Subcutaneous adipose tissue (tissue), 4 donors: Measurements from ENCODE around the gene ASAP2. TPM values are rescaled to one million over a fixed set of nuclear protein-coding genes. Genes with fewer than 3 reads are reported as not detected.

ENCODE experiments used
- total RNA-seq, 4 donors: library from RNA; depleted of rRNA; stranded (reverse); fragments of >200 nt; gene quantifications; one replicate each; pipeline ENCODE4 v1.1.0, GENCODE V29; 2016
- TF ChIP-seq, protein P1 (sequence below): fragments of 450-650 bp; IDR thresholded peaks from one replicate; pipeline ENCODE4 v1.5.1; 2016; ENCODE audit warnings: low read depth, mild to moderate bottlenecking, control low read depth, antibody characterized with exemption, moderate library complexity

ASAP2 gene
- total RNA-seq, 4 donors from 2014 or later: 25.2 to 44.3 (median 33.8) TPM

DNA sequence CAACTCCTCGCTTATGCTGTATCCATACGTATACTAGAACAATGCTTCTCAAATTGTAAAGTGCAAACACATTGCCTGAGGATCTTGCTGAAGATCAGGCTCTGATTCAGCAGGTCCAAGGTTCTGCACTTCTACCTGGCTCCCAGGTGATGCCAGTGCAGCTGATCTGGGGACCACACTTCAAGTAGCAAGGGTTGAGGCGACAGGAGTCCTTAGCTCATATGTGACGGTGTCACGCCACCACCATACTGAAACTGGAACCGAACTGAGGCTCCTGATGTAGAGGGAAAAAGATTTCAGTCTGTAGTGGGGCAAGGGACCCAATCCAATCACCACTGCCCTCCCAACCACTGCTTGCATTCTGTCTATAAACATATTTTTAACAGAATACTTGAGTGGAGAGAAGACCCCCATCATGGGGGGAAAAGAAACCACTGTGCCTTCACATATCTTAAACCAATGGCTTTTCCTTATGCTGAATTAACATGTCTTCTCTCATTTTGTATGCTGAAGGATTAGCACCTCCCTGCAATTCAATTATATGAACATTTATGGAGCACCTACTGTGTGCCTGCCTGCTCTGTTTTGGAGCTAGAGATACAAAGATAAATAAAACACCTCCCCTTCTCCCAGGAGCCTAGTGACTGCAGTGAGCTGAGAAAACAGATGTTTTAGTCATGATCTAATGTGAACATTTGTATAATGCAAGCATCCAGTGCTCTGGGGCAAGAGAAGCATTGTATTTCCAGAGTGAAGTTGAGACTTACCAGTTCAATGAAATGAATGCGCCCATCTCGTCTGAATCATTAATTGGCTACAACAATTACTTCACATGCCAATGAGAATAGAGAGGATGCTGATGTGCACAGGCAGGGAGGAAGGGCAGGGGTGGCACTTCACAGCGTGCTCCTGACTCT, 6.6 kb upstream of the ASAP2 start:
- TF ChIP-seq, protein P1, sequence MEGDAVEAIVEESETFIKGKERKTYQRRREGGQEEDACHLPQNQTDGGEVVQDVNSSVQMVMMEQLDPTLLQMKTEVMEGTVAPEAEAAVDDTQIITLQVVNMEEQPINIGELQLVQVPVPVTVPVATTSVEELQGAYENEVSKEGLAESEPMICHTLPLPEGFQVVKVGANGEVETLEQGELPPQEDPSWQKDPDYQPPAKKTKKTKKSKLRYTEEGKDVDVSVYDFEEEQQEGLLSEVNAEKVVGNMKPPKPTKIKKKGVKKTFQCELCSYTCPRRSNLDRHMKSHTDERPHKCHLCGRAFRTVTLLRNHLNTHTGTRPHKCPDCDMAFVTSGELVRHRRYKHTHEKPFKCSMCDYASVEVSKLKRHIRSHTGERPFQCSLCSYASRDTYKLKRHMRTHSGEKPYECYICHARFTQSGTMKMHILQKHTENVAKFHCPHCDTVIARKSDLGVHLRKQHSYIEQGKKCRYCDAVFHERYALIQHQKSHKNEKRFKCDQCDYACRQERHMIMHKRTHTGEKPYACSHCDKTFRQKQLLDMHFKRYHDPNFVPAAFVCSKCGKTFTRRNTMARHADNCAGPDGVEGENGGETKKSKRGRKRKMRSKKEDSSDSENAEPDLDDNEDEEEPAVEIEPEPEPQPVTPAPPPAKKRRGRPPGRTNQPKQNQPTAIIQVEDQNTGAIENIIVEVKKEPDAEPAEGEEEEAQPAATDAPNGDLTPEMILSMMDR: no peak

DNA sequence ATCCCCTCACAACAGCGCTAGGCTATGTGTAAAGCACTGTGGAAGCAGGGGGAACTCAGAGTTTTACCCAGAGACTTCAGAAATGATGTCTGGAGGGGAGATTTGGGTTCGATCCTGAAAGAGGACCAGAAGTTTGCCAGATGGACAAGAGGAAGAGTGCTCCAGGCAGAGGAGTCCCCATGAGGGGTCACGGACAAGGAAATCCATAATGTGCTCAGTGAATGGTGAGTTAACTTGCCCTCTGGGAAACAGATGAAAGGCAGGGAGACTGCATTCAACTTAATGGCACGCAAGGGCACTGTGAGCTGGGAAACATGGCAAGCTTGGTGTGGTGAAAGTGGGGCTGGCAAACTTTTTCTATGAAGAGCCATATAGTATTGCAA, 6.0 kb upstream of the ASAP2 start:
- TF ChIP-seq, protein P1: no peak

DNA sequence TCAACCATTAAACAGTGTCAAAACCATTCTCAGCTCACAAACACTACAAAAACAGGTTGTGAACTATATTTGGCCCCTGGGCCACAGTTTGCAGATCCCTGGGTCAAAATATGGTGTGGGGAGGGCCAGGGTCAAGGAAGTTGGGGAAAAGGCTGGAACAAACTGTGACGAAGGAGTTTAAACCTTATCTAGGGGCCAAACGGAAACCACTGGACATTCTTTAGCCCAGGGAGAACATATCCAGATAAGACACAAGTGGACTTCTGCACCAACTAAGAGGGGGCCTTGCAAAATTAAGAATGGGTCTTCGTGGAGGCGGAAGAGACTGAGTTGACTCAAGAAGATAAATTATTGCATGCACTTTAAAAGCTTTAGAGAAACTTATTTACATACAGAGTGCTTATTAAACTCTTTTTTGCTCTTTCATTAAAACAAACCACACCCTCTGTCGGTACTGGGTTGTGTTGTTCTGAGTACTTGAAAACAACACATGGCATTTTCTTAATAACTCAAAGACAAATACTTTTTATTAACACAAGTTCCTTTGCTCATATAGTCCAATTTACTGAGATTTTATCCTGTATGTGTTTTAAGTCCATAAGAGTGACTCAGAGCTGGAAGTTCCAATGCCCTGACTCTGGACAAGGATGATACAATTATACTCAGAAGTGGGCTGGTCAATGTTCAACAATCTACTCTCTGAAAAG, 5.3 kb upstream of the ASAP2 start:
- TF ChIP-seq, protein P1: no peak

DNA sequence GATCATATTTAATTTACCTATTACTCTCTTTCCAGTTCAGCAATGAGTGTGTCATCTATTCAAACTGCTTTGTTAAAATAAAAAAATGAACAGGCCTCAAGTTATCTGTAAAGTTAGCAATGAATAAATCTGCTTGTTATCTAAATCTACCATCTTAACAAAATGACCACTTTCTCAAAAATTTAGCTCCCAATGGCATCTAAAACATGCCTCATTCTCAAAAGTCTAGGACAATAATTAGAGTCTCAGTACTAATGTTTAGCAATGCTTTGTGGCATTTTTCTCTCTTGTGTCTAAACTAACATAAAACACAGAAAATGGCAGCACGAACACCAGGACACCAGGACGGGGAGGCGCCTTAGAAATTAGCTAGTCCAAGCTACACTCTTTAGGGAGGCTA, 3.6 kb upstream of the ASAP2 start:
- TF ChIP-seq, protein P1: no peak

DNA sequence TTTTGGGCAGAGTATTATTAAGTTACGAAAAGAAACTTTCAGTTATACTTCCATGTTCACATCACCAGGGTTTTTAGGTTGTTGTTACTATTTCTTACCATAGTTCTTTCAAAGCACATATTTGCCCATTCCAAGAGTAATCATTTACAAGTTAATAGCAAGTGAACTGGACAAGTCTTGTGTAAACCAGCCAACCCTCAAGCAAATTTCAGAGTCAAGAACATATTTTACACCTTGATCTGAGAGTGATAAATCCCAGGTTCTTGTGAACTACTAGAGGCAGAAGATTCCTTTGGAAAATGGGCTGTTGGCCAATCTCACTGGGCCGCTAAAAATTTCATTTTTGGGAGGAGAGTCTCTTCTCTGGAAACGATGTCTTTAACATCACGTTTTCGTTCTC, 2.7 kb upstream of the ASAP2 start:
- TF ChIP-seq, protein P1: no peak

DNA sequence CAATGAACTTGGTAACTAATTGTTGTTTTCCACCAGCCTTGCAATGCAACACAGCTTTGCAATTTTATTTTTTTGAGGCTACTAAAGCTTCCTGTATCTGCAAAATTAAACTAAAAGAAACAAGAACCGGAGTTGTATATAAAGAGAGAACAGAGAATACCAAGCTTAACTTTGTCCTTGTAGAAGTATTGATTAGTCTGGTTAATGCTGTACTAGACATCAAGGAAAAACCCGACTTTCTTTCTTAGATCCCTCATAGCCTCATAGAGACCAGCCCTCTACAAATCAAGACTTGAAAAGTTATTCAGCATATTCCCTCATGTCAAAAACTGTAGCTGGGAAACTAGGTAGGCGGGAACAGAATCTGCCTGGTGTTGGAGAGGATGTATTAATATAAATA, 1.7 kb upstream of the ASAP2 start:
- TF ChIP-seq, protein P1: no peak

DNA sequence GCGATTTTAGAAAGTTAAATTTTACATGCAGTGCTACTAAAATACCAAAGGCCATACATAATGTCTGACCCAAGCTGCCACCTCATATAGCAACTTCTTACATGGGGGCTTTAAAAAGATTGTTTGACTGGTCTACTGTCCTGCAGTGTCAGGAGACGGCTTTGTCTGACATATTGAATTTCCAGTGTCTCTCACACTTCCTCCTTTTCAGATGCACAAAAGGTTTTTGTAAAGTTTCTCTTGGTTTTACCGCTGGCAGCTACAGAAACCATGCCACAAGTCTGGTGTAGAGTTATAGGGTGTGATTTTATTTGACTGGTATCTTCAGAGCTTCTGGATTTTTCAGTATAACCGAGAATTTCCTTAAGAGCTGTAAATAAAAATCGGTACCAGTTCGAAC, 1.1 kb upstream of the ASAP2 start:
- TF ChIP-seq, protein P1: no peak
